ENCODE results near the gene KRT27.

- no peak for TF ChIP-seq EZH2 (IDR thresholded peaks at IDR 0.05; ENCODE audit: borderline replicate concordance, low read length)
- TF ChIP-seq, protein P1, sequence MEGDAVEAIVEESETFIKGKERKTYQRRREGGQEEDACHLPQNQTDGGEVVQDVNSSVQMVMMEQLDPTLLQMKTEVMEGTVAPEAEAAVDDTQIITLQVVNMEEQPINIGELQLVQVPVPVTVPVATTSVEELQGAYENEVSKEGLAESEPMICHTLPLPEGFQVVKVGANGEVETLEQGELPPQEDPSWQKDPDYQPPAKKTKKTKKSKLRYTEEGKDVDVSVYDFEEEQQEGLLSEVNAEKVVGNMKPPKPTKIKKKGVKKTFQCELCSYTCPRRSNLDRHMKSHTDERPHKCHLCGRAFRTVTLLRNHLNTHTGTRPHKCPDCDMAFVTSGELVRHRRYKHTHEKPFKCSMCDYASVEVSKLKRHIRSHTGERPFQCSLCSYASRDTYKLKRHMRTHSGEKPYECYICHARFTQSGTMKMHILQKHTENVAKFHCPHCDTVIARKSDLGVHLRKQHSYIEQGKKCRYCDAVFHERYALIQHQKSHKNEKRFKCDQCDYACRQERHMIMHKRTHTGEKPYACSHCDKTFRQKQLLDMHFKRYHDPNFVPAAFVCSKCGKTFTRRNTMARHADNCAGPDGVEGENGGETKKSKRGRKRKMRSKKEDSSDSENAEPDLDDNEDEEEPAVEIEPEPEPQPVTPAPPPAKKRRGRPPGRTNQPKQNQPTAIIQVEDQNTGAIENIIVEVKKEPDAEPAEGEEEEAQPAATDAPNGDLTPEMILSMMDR (conservative IDR thresholded peaks at IDR 0.05 in 1 of 2, IDR thresholded peaks at IDR 0.05 in 1 of 2; ENCODE audit: extremely low read depth in 1 of 2, insufficient read depth in 1 of 2, low read depth in 1 of 2, low read length in 2 of 2), result no peak
Observed at GRCh38 chr17:40795019-40795667, 12.8 kb upstream of the KRT27 start.
